GM12872 (cell line): Measurements from ENCODE around the gene ANKRD28.

Experiments used
- TF ChIP-seq, protein P1 (sequence below): IDR thresholded peaks from 3 replicates; pipeline ENCODE4 v1.5.1; 2011; ENCODE audit warnings: low read depth, mild to moderate bottlenecking, low read length, moderate library complexity; ENCODE audit not compliant: insufficient read depth

The ANKRD28 gene

DNA sequence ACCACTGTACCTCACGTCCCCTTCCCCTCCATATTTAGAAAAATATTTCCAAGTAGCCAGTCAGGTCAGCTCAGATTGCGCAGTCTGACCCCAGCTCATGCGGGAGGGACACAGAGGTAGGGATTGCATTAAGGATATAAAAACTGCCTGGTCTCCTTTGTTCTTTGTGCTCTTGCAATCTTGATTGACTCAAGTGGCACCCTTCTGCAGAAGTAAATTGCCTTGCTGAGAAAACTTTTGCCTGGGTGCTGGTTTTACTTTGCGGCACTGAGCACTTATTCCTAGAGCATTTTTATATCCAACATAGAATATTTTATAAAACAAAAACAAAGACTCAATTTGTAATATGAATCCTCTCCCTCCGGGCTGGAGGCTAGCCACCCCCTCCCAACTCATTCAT lies 141.4 kb downstream of the ANKRD28 start:
- TF ChIP-seq, protein P1, sequence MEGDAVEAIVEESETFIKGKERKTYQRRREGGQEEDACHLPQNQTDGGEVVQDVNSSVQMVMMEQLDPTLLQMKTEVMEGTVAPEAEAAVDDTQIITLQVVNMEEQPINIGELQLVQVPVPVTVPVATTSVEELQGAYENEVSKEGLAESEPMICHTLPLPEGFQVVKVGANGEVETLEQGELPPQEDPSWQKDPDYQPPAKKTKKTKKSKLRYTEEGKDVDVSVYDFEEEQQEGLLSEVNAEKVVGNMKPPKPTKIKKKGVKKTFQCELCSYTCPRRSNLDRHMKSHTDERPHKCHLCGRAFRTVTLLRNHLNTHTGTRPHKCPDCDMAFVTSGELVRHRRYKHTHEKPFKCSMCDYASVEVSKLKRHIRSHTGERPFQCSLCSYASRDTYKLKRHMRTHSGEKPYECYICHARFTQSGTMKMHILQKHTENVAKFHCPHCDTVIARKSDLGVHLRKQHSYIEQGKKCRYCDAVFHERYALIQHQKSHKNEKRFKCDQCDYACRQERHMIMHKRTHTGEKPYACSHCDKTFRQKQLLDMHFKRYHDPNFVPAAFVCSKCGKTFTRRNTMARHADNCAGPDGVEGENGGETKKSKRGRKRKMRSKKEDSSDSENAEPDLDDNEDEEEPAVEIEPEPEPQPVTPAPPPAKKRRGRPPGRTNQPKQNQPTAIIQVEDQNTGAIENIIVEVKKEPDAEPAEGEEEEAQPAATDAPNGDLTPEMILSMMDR, result no peak

DNA sequence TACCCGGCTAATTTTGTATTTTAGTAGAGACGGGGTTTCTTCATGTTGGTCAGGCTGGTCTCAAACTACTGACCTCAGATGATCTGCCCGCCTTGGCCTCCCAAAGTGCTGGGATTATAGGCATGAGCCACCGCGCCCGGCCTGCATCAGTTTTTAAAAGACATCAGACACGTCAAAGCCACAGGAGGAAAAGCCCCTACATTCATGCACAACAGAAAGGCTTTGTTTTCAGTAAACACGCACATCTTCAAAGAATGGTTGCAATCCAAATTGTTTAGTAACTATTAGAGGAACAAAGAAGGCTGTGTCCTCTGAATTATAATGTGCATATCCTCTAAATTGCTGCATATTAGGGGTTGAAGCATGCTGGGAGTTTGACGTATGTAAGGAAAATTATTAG lies 142.9 kb downstream of the ANKRD28 start:
- TF ChIP-seq, protein P1, result no peak

DNA sequence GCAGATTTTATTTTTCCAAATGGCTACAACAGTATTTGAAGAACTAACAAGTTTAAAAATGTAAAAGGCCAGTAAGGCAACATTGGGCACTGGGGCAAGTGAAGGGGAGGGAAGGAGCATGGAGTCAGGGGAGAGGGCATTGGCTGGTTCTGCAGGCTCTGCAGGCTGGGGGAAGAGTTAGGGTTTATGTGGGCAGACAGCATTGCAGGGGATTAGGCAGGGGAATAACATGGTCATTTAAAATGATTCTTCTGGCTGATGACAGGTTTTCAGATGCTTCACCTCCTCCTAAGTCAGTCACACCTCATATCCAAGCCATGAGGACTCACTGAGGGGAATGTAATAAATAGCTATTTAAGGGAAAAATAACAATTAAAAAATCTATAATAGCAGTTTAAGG lies 143.7 kb downstream of the ANKRD28 start:
- TF ChIP-seq, protein P1, result no peak

DNA sequence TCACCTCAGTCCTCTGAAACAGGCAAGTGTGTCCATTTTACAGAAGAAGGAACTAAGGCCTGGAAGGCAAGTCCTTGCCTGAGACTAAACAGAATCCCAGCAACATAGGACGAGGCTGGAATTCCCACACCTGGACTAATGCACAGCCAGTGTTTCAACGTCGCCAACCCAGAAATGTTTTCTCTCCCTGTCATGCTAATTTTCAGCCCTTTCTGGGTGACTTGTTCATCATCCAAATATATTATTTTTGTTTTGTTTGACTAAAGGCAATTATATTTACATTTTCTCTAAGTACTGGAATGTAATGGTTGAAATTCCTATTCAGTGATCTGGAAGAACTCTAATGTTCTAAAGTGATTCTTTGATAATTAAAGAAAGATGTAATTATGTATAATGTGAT lies 144.5 kb downstream of the ANKRD28 start:
- TF ChIP-seq, protein P1, result no peak

DNA sequence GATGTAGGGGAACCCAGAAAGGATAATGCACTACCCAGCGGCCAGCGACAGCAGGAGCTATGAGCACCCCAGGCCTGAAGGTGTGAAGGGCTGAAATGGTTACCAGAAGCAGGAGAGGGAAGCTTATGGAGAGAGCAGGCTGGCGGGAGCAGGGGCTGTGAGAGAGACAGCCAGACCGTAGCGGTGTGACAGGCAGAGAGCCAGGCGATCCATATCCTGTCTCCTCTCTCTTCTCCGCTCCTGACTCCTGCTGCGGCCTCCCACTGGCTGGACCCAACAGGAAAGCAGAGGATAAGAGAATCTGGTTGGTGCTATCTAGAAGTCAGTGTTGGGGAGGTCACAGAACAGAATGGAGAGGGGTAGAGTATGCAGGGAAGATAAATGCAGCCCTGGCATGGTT lies 146.4 kb downstream of the ANKRD28 start:
- TF ChIP-seq, protein P1, result no peak

DNA sequence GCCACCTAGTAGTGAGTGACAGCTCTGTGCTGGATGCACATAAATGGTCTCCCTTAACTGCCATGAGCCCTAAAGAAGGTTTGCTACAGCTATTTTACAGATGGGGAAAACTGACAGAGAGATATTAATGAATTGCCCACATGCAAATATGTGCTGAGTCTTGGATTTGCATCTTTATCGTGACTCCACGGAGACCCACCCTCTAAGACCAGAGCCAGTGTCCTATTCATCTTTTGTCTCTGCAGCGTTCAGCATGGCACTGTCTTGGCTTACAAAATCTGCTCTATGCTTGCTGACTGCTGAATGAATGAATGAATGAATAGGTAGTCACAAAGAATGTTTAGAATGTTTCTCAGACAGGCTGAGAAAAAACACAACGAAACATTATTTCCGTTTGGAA lies 147.9 kb downstream of the ANKRD28 start:
- TF ChIP-seq, protein P1, result no peak

DNA sequence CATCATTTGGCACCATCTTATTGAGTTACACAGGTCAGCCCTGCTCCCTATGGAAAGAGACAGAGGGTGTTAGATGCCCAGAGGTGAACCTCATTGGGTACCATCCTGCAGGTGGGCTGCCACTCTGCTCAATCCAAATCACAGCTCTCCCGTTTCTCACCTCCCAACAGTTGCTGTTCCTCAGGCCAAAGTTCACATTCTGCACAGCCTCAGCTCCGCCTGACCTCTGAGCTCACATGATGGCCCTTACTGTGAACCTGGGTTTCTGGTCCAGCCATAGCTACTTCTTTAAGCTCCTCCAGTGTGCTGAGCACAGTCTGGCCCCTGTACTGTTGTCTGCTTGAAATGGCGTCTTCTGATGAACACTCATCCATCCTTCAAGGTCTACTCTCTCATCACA lies 148.4 kb downstream of the ANKRD28 start:
- TF ChIP-seq, protein P1, result no peak
